Activated naive CD4-positive, alpha-beta T cell treated with Interleukin-2 at 50 U/mL for 16 hours (primary cell): ENCODE measurements around the gene NDOR1.

ENCODE experiments used
- DNase-seq: peaks from one replicate; pipeline ENCODE4 v3.0.0-alpha.2; 2020

NDOR1 gene

DNA sequence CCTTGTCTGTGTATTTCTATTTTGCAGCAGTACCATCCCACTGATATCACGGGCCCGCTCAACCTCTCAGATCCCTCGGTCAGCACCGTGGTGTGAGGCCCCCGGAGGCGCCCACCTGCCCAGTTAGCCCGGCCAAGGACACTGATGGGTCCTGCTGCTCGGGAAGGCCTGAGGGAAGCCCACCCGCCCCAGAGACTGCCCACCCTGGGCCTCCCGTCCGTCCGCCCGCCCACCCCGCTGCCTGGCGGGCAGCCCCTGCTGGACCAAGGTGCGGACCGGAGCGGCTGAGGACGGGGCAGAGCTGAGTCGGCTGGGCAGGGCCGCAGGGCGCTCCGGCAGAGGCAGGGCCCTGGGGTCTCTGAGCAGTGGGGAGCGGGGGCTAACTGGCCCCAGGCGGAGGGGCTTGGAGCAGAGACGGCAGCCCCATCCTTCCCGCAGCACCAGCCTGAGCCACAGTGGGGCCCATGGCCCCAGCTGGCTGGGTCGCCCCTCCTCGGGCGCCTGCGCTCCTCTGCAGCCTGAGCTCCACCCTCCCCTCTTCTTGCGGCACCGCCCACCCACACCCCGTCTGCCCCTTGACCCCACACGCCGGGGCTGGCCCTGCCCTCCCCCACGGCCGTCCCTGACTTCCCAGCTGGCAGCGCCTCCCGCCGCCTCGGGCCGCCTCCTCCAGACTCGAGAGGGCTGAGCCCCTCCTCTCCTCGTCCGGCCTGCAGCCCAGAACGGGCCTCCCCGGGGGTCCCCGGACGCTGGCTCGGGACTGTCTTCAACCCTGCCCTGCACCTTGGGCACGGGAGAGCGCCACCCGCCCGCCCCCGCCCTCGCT lies 37.5 kb upstream of the NDOR1 start:
- DNase-seq, result no peak

DNA sequence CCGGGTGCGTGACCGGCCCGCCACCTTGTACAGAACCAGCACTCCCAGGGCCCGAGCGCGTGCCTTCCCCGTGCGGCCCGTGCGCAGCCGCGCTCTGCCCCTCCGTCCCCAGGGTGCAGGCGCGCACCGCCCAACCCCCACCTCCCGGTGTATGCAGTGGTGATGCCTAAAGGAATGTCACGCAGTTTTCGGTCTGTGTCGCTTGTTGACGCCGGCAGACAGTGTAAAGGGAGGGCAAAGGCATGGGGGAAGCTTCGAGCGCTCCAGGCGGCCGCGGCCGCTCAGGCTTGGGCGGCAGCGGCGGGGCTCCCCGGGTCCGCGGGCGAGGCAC lies 37.0 kb upstream of the NDOR1 start:
- DNase-seq, result no peak

- DNase-seq, result no peak
Observed at GRCh38 chr9:137168904-137169856, 36.3 kb upstream of the NDOR1 start.

- no peak for DNase-seq
Observed at GRCh38 chr9:137169896-137170358, 35.6 kb upstream of the NDOR1 start, which contains the start of gene LRRC26. LRRC26 (minus strand) TSS chr9:137170051; CDS start chr9:137169943, 108 bp downstream.

- DNase-seq, result no peak
Observed at GRCh38 chr9:137170486-137171148, 34.9 kb upstream of the NDOR1 start.

GRCh38 chr9:137171149-137171900 lies 34.2 kb upstream of the NDOR1 start:
- no peak for DNase-seq

GRCh38 chr9:137172901-137173795 lies 32.4 kb upstream of the NDOR1 start:
- DNase-seq, result no peak

- no peak for DNase-seq
Observed at GRCh38 chr9:137173796-137174664, 31.5 kb upstream of the NDOR1 start.

DNA sequence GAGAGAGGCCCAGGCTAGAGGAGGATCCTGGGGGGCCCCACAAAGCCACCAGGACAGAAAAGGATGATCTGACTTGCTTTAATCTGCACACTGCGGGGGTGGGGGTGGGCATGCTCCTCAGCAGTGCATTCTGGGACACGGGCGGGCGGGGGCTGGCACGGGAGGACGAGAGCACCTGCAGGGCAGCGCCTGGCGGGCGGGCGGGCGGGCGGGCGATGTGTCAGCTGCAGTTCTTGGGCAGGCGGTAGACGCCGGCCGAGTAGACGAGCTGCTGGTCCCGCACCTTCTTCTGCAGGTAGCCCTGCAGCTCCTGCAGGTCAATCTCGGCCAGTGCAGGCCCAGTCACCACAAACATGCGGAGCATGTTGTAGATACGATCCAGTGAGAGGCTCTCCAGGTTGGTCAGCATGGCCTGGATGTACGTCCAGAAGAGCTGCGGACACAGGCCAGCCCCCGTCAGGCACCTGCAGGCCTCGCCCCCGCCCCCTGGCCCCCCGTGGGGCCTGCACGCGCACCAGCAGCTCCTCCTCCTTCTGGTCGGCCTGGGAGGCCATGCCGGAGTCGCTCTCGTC lies 30.7 kb upstream of the NDOR1 start:
- DNase-seq, result no peak

GRCh38 chr9:137175345-137175961 lies 30.0 kb upstream of the NDOR1 start:
- no peak for DNase-seq

DNA sequence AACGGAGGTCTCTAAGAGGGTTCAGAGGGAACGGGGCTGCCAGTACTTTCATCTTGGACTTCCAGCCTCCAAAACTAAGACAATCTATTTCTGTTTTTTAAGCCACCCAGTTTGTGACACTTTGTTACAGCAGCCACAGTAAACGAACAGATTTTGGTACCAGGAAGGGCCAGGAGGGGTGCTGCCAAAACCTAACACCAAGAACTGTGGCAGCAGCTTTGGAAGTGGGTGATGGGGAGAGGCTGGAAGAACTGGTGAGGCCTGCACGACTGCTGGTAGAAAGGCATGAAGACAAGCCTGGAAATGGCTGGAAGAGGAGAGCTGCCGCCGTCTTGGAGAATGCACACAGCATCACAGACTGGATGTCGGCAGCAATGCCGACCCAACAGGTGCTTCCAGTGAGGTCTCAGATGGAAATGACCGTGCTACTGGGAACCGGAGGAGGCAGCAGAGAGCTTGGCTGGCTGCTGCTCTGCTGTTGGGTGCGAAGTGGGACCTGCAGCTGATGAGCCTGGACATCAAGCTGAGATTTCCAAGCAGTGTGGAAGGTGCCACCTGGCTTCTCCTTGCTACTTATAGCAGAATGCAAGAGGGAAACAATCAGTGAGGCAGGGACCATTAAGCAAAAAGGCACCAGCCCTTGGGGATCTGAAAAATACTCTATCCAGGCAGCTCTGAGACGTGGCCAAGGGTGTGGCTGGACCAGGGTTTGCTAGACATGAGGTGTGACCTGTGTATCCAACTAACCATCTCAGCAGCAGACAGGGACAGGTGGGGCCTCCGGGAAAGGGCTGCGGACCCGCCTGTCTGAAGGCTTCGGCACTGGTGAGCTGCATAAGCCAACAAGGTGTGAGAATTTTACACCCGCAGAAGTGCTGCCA lies 29.0 kb upstream of the NDOR1 start:
- DNase-seq, result peak; percentile 18

DNA sequence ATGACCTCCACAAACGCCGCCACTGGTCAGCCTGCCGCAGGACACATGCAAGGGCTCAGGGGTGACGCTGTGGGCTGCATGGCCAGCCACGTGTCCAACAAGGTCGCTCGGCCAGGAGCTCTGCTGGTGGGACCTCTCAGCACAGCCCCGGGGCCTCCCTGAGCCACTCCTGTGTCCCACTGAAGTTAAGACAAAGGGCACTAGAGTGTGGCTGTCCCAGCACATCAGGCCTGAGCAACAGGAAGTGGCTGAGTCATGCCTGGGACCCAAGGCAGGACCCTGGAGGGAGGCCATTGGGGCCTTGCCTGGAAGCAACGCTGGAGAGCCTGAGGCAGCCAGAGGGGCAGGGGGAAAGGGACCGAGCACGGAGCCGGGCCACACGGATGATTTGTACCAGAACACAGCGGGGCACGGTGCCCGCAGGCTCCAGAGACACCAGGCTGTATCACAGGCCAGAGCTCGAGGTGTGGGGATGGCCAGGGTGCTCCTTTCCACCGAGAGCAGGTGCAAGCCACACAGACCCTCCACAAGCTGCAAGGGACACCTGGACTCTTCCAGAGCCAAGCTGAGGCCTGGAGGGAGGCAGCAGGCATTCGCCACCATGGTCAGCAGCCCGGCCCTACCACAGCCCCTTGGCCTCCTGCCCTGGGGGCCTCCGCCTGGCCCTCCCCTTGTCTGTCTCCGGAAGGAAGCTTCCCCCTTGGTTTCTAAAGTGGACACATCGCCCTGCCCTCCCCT lies 27.1 kb upstream of the NDOR1 start:
- DNase-seq, result no peak

DNA sequence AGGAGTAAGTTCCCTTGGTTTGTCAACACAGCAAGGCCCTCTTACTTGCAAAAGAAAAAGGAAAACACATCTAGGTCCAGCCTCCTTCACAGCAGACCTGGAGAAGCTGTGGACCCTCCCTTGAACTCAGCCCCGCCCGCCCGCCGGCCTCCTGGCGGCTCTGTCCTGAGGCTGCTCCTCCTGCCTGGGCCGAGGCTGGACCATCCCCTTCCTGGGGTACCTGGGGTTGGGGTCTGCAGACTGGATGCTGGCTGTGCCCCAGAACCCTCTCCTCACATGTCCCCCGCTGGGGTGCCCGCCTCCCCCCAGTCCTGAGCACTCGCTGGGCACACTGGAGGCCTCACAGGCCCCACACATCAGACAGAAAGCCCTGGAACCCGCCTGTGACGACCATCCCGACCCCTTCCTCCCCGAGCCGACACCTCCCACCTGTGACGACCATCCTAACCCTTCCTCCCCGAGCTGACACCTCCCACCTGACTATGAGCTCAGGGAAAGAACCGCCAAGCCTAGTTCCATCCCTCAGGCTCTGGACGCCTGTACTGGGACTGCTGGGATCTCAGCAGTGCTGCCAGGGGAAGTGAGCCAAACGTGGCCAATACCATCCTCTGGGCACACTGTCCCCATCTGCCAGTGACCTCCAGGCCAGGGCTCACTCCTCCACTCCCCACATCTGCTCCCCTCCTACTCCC lies 26.4 kb upstream of the NDOR1 start:
- DNase-seq, result no peak

- DNase-seq, result no peak
Observed at GRCh38 chr9:137179761-137180160, 25.7 kb upstream of the NDOR1 start.

DNA sequence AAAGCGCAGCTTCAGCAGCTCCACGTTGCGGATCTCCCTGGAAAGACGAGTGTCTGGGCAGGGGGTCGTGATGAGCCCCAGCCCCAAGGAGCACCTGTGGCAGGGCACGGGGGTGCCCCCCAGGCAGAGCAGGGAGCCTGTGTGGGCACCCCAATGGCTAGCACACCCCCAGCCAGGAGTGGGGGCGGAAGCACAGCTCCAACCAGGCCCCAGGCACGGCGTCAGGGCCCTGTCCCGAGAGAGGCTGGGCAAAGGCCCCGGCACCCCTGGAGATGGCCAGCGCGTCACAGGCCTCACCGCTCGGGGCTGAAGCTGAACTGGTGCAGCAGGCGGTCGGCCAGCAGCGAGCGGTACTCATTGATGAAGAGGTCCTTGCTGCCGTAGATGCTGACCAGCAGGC lies 25.0 kb upstream of the NDOR1 start:
- no peak for DNase-seq

GRCh38 chr9:137181680-137182079 lies 23.8 kb upstream of the NDOR1 start:
- DNase-seq, result no peak

GRCh38 chr9:137182836-137183235 lies 22.7 kb upstream of the NDOR1 start:
- no peak for DNase-seq
